B cell (primary cell): ENCODE data around the gene RNGTT. TPM values are rescaled to one million over a fixed set of nuclear protein-coding genes. Genes with fewer than 3 reads are reported as not detected.

ENCODE experiments used
- ATAC-seq: fragments of 200-7000 bp; cut with Tn5 transposase; one replicate; pipeline ENCODE4 v1.10.0; 2021; ENCODE audit warnings: low read depth, mild to moderate bottlenecking, moderate number of reproducible peaks, moderate library complexity
- CTCF ChIA-PET: fragments of 350-600 bp; sonication (Branson Sonifier 250); formaldehyde crosslinking; loops from one replicate; lab custom pipeline; 2021; ENCODE audit warnings: antibody characterized with exemption, inconsistent platforms; lab: Charles Lee
- POLR2A ChIA-PET: fragments of 350-600 bp; sonication (Branson Sonifier 250); formaldehyde crosslinking; loops from one replicate; lab custom pipeline; 2021; ENCODE audit warnings: antibody characterized with exemption; lab: Charles Lee
- DNase-seq: peaks from one replicate; pipeline ENCODE4 v3.0.0; 2013
- H2AFZ ChIP-seq: 2 replicates; pipeline ENCODE4 v1.6.1; 2012; ENCODE audit warnings: mild to moderate bottlenecking, low read depth, low read length; ENCODE audit not compliant: insufficient read depth, poor library complexity, severe bottlenecking
- H3K27ac ChIP-seq, 2 donors: 1 replicate in 1 of 2; 2 replicates in 1 of 2; pipeline ENCODE4 v1.5.1; 2012 to 2013; ENCODE audit warnings: low read length in 2 of 2, mild to moderate bottlenecking in 2 of 2, moderate library complexity in 1 of 2
- H3K27me3 ChIP-seq, 4 experiments: fragments of 200-600 bp in 1 of 4; sonication (generic) in 1 of 4; replicated peaks in 1 of 4; 1 replicate in 2 of 4; 2 replicates in 2 of 4; pipeline versions ENCODE4 v1.6.1 to v1.7.0; 2013 to 2016; ENCODE audit warnings: low read length in 3 of 4, mild to moderate bottlenecking in 2 of 4, mixed read lengths in 1 of 4, moderate library complexity in 1 of 4; ENCODE audit not compliant: insufficient read depth in 4 of 4, control insufficient read depth in 3 of 4; ENCODE audit errors: control extremely low read depth in 1 of 4
- H3K36me3 ChIP-seq, 2 experiments: replicated peaks in 1 of 2; 1 replicate in 1 of 2; 2 replicates in 1 of 2; pipeline versions ENCODE4 v1.6.1 to v1.7.1; 2013; ENCODE audit warnings: low read length in 1 of 2; ENCODE audit not compliant: insufficient read depth in 2 of 2, control insufficient read depth in 1 of 2; ENCODE audit errors: control extremely low read depth in 1 of 2, extremely low read depth in 1 of 2
- H3K4me1 ChIP-seq, 2 donors: fragments of 200-600 bp in 1 of 2; sonication (generic) in 1 of 2; 1 replicate in 1 of 2; 2 replicates in 1 of 2; pipeline versions ENCODE4 v1.5.1 to v1.6.1; 2013 to 2017; ENCODE audit warnings: low read length in 2 of 2; ENCODE audit not compliant: control insufficient read depth in 2 of 2, insufficient read depth in 2 of 2
- H3K4me2 ChIP-seq: replicated peaks from 2 replicates; pipeline ENCODE3; 2012; ENCODE audit warnings: mild to moderate bottlenecking, low read depth, low read length; ENCODE audit not compliant: poor library complexity, severe bottlenecking
- H3K4me3 ChIP-seq, 5 experiments: fragments of 200-600 bp in 1 of 5; sonication (generic) in 1 of 5; 1 replicate in 3 of 5; 2 replicates in 2 of 5; pipeline versions ENCODE4 v1.5.1 to v1.7.0; 2011 to 2016; ENCODE audit warnings: low read length in 4 of 5, mild to moderate bottlenecking in 4 of 5, low read depth in 2 of 5, control low read depth in 1 of 5, moderate library complexity in 1 of 5; ENCODE audit not compliant: insufficient read depth in 1 of 5; ENCODE audit errors: control extremely low read depth in 1 of 5, extremely low read depth in 1 of 5
- H3K79me2 ChIP-seq: fragments of 200-600 bp; sonication (generic); one replicate; pipeline ENCODE4 v1.6.0; 2016; ENCODE audit warnings: low read length; ENCODE audit not compliant: control insufficient read depth, insufficient read depth
- H3K9ac ChIP-seq: fragments of 200-600 bp; sonication (generic); 2 replicates; pipeline ENCODE4 v1.6.1; 2017; ENCODE audit warnings: mild to moderate bottlenecking, low read length, moderate library complexity
- H3K9me3 ChIP-seq, 3 donors: one replicate each; pipeline versions ENCODE4 v1.6.1 to v1.7.1; 2013; ENCODE audit warnings: low read length in 2 of 3; ENCODE audit not compliant: control insufficient read depth in 2 of 3, insufficient read depth in 1 of 3; ENCODE audit errors: control extremely low read depth in 1 of 3
- H4K20me1 ChIP-seq: 2 replicates; pipeline ENCODE4 v1.6.0; 2012; ENCODE audit warnings: mild to moderate bottlenecking, low read length; ENCODE audit not compliant: insufficient read depth, control insufficient read depth, poor library complexity, severe bottlenecking
- H3K27ac Mint-ChIP-seq: one replicate; pipeline ENCODE4 v1.8.0; 2021; ENCODE audit warnings: mixed read lengths
- H3K27me3 Mint-ChIP-seq: one replicate; pipeline ENCODE4 v1.8.0; 2021; ENCODE audit warnings: mixed read lengths
- H3K4me1 Mint-ChIP-seq: one replicate; pipeline ENCODE4 v1.8.0; 2021; ENCODE audit warnings: mixed read lengths
- H3K4me3 Mint-ChIP-seq: one replicate; pipeline ENCODE4 v1.8.0; 2021; ENCODE audit warnings: mixed read lengths
- H3K9me3 Mint-ChIP-seq: one replicate; pipeline ENCODE4 v1.8.0; 2022; ENCODE audit warnings: mixed read lengths; ENCODE audit not compliant: insufficient read depth
- EZH2 ChIP-seq: IDR thresholded peaks from 2 replicates; pipeline ENCODE4 v1.6.1; 2012; ENCODE audit warnings: borderline replicate concordance, low read depth, mild to moderate bottlenecking, moderate library complexity, low read length; ENCODE audit not compliant: insufficient read depth, poor library complexity, severe bottlenecking
- WGBS: methylation state at CpG from one replicate; pipeline ENCODE4 v1.1.5; 2013; ENCODE audit warnings: missing lambda C conversion rate; ENCODE audit not compliant: insufficient coverage; 5-methylcytosine and 5-hydroxymethylcytosine counted together
- intact Hi-C: fragments of 100-400 bp; cut with micrococcal nuclease; formaldehyde crosslinking; loops from one replicate; pipeline ENCODE4 v1.10.0; 2022
- polyA plus RNA-seq: library from polyadenylated mRNA; depleted of rRNA; stranded (reverse); fragments of >200 nt; gene quantifications from 2 replicates; pipeline ENCODE4 v1.2.3, GENCODE V29; 2012
- total RNA-seq, 2 donors: library from RNA; stranded (reverse); fragments of 120-200 nt in 1 of 2; gene quantifications; 1 replicate in 1 of 2; 2 replicates in 1 of 2; pipeline versions ENCODE4 v1.2.3 to v1.2.4, GENCODE V29; 2013 to 2022
- TF ChIP-seq, protein P1 (sequence below): fragments of 200-600 bp; IDR thresholded peaks from one replicate; pipeline ENCODE4 v1.8.0; 2022; ENCODE audit warnings: antibody characterized with exemption, mild to moderate bottlenecking

RNGTT gene
- total and polyA plus RNA-seq, 2 donors (not counting 1 experiment from before 2014, with no cell fraction given) = 10.8 to 29.1 TPM

DNA sequence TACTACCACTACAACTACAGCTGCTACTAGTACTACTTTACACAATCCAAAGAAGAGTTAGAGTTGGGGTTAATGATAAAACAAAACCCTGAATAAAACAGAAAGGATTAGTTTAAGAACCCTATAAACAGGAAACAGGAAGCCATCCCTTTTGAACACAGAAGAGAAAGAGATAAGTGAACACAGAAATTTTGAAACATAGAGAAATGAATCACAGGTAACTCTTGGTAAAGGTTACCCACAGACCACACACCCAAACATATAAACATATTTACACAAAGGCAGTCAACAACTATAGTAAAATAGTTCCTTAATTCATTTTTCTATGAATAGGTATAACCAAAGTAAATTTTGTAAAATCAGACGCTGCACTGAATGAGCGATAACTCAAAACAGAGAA, 98.1 kb downstream of the RNGTT start:
- Histone ChIP-seq H2AFZ (no peak overlapping the region), H3K27ac (no peak overlapping the region), H3K4me3 (no peak overlapping the region), H3K4me1 (peaks cover 0 to 10% of the 10 kb centered on the region in 2 donors), H3K9me3 (no peaks in the 10 kb centered on the region), H3K79me2 (no peaks in the 10 kb centered on the region), H3K9ac (no peak overlapping the region), H3K27me3 (no peaks in the 10 kb centered on the region), H3K36me3 (peaks cover 4 to 8% of the 10 kb centered on the region in 2 experiments), H3K4me2 (peak overlapping the region; percentile 15), H4K20me1 (no peaks in the 10 kb centered on the region)
- intact Hi-C loops = no loop called here
- POLR2A ChIA-PET = interaction anchor here (0.5 kb wide), 1 partner anchor 1306 kb away, joined by 5 read pairs; no protein-coding TSS in a partner anchor
- H3K27me3 Mint-ChIP-seq = no peaks in the 10 kb centered on the region
- DNase-seq (no peak), ATAC-seq (no peak)
- TF ChIP-seq, protein P1, sequence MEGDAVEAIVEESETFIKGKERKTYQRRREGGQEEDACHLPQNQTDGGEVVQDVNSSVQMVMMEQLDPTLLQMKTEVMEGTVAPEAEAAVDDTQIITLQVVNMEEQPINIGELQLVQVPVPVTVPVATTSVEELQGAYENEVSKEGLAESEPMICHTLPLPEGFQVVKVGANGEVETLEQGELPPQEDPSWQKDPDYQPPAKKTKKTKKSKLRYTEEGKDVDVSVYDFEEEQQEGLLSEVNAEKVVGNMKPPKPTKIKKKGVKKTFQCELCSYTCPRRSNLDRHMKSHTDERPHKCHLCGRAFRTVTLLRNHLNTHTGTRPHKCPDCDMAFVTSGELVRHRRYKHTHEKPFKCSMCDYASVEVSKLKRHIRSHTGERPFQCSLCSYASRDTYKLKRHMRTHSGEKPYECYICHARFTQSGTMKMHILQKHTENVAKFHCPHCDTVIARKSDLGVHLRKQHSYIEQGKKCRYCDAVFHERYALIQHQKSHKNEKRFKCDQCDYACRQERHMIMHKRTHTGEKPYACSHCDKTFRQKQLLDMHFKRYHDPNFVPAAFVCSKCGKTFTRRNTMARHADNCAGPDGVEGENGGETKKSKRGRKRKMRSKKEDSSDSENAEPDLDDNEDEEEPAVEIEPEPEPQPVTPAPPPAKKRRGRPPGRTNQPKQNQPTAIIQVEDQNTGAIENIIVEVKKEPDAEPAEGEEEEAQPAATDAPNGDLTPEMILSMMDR = no peak
- CTCF ChIA-PET = interaction anchor here (0.7 kb wide), 1 partner anchor 11 kb away, joined by 3 read pairs; no protein-coding TSS in a partner anchor
- H3K27ac Mint-ChIP-seq = no peak overlapping the region
- H3K9me3 Mint-ChIP-seq = no peaks in the 10 kb centered on the region
- no peak overlapping the region for H3K4me3 Mint-ChIP-seq
- peaks cover 13% of the 10 kb centered on the region for H3K4me1 Mint-ChIP-seq
- no CpG with 5 or more reads among the region's 2 CpGs for WGBS

GRCh38 chr6:88864359-88865054, 98.9 kb downstream of the RNGTT start:
- Mint-ChIP-seq H3K9me3 (no peaks in the 10 kb centered on the region), H3K27me3 (no peaks in the 10 kb centered on the region), H3K4me3 (no peak overlapping the region), H3K4me1 (peaks cover 13% of the 10 kb centered on the region), H3K27ac (no peak overlapping the region)
- no peak overlapping the region for H3K9ac ChIP-seq
- no peak overlapping the region for H3K4me3 ChIP-seq
- intact Hi-C loops = no loop called here
- ChIA-PET CTCF (interaction anchor here (0.9 kb wide), 1 partner anchor 1472 kb away, joined by 3 read pairs; no protein-coding TSS in a partner anchor), POLR2A (no interaction called here)
- TF ChIP-seq, protein P1 = no peak
- no peak for TF ChIP-seq EZH2
- H2AFZ ChIP-seq = no peak overlapping the region
- no peaks in the 10 kb centered on the region for H3K27me3 ChIP-seq
- H3K9me3 ChIP-seq = no peaks in the 10 kb centered on the region
- no peaks in the 10 kb centered on the region for H4K20me1 ChIP-seq
- no peak overlapping the region for H3K27ac ChIP-seq
- H3K4me1 ChIP-seq = peaks cover 0 to 10% of the 10 kb centered on the region in 2 donors
- ATAC-seq = no peak
- H3K36me3 ChIP-seq = peaks cover 4 to 13% of the 10 kb centered on the region in 2 experiments
- H3K4me2 ChIP-seq = no peak overlapping the region
- DNase-seq = no peak
- no peaks in the 10 kb centered on the region for H3K79me2 ChIP-seq
